Heart right ventricle (tissue), 16 donors: ENCODE measurements around the gene FERMT2. TPM values are rescaled to one million over a fixed set of nuclear protein-coding genes. Genes with fewer than 3 reads are reported as not detected.

Experiments
- ATAC-seq, 8 donors: fragments of 200-7000 bp; cut with Tn5 transposase; one replicate each; pipeline ENCODE4 v1.9.1; 2020; ENCODE audit warnings: mild to moderate bottlenecking in 8 of 8, moderate library complexity in 8 of 8, moderate number of reproducible peaks in 1 of 8
- DNase-seq, 2 donors: peaks; one replicate each; pipeline ENCODE4 v3.0.0-alpha.2; 2020
- H3K27ac ChIP-seq, 10 donors: fragments of 200-600 bp; sonication (generic) in 2 of 10; one replicate each; pipeline versions ENCODE4 v1.5.0 to v1.8.0; 2020 to 2022; ENCODE audit warnings: mild to moderate bottlenecking in 3 of 10
- H3K27me3 ChIP-seq, 7 donors: fragments of 200-600 bp; one replicate each; pipeline ENCODE4 v1.8.0; 2021 to 2022; ENCODE audit warnings: mild to moderate bottlenecking in 2 of 7
- H3K36me3 ChIP-seq, 9 donors: fragments of 200-600 bp; sonication (generic) in 1 of 9; one replicate each; pipeline versions ENCODE4 v1.5.0 to v1.8.0; 2020 to 2022; ENCODE audit warnings: mild to moderate bottlenecking in 2 of 9
- H3K4me1 ChIP-seq, 9 donors: fragments of 200-600 bp; sonication (generic) in 1 of 9; one replicate each; pipeline versions ENCODE4 v1.5.0 to v1.8.0; 2020 to 2022; ENCODE audit warnings: mild to moderate bottlenecking in 4 of 9
- H3K4me3 ChIP-seq, 10 donors: fragments of 200-600 bp; sonication (generic) in 2 of 10; one replicate each; pipeline versions ENCODE4 v1.5.0 to v1.8.0; 2020 to 2022; ENCODE audit warnings: mild to moderate bottlenecking in 7 of 10, moderate library complexity in 2 of 10
- H3K9me3 ChIP-seq, 11 donors: fragments of 200-600 bp in 10 of 11; sonication (generic) in 2 of 11; one replicate each; pipeline versions ENCODE4 v1.5.0 to v1.8.0; 2013 to 2022; ENCODE audit warnings: mild to moderate bottlenecking in 2 of 11, control low read depth in 1 of 11, moderate library complexity in 1 of 11
- WGBS, 2 donors: extraction: QIAGEN DNeasy Blood & Tissue Kit; methylation state at CpG; one replicate each; pipeline ENCODE4 v1.1.7; 2013; ENCODE audit warnings: inconsistent platforms in 1 of 2; 5-methylcytosine and 5-hydroxymethylcytosine counted together
- intact Hi-C, 10 donors: fragments of 100-400 bp; cut with DNase I; formaldehyde crosslinking; loops; one replicate each; pipeline versions ENCODE4 v1.11.1 to v1.14.2; 2022
- polyA plus RNA-seq, 2 donors: library from polyadenylated mRNA; stranded (reverse); fragments of 200-250 nt; gene quantifications; one replicate each; pipeline ENCODE4 v1.2.3, GENCODE V29; 2013
- total RNA-seq, 10 donors: library from RNA; stranded (reverse); fragmentation: NEBNext Ultra II Directional in 3 of 10; extraction: Animal tissue kit (Norgen Biotek cat#: 25700) in 3 of 10; gene quantifications; one replicate each; pipeline versions ENCODE4 v1.2.1 to v1.2.4, GENCODE V29; 2021 to 2023
- TF ChIP-seq, protein P1 (sequence below), 9 donors: fragments of 200-600 bp; sonication (generic) in 2 of 9; IDR thresholded peaks; one replicate each; pipeline versions ENCODE4 v1.5.0 to v1.8.0; 2021 to 2022; ENCODE audit warnings: antibody characterized with exemption in 9 of 9, mild to moderate bottlenecking in 5 of 9, moderate library complexity in 1 of 9
- donor health status: Arrhythmogenic right ventricular cardiomyopathy.
- donor health status: ischemic (EF 13 %, LVEDD 7.1; RV severe dilation, severe dysfunction).
- donor health status: healthy with polysubstance abuse.
- donor health status: DM: no; HTN: yes; CAD: no.
- donor health status: DM: no; HTN: no; CAD: no.
- donor health status: ischemic (EF 25% LVEDD 6.9; RV normal size, moderate dysfunction).
- donor health status: ischemic (EF 25% LVEDD 5.7; RV mildly dilated, moderate dysfunction).
- donor health status: healthy.
- donor health status: DM: yes; HTN: yes; CAD: no.
- donor health status: Ischemic cardiomyopathy.
- donor health status: ischemic (EF 35%, LVEDD 5.7; RV mildly dilated, moderate dysfunction).
- donor health status: nonischemic (EF 11% LVEDD 7.7; RV severe dilation, severe dysfunction).
- donor health status: DM: yes; HTN: yes; CAD: no.
- donor health status: PGD.
- donor health status: ischemic (EF 29% LVEDD 5.4; RV normal size, mild dysfunction).
- donor health status: nonischemic (EF 23%, LVEDD 6.1; RV moderate dilation, normal function).

FERMT2 gene
- total and polyA plus RNA-seq, 12 donors, result 45.7 to 175 (median 111) TPM

DNA sequence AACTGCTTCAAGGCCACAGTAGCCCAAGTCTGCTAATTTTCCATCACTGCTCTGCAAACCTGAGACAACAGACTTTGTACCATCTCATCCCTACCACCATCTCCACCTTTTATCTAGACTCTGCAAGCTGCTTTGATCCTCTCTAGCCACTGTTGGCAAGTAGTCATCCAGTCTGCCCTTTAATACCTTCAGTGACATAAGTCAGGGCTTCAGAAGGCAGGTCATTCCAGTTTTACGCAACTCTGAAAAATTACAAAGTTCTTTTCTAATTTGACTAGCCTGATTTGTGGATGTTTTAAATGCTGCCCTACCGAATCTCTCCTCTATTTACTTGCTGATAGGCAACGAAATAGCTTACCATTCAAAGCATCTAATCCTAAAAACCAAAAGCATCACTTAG is 2.8 kb downstream of the FERMT2 start:
- Histone ChIP-seq H3K4me1 (peaks cover 0 to 76% (median 58%) of the 10 kb centered on the region in 9 donors), H3K36me3 (peaks cover 0 to 32% (median 0%) of the 10 kb centered on the region in 9 donors), H3K27ac (peak overlapping the region in 2 of 10 donors; percentile 99 to 100), H3K27me3 (peaks cover 0 to 64% (median 0%) of the 10 kb centered on the region in 7 donors), H3K9me3 (no peaks in the 10 kb centered on the region), H3K4me3 (peak overlapping the region in 6 of 10 donors; percentile 76 to 90 (median 83))
- 34 to 44% methylated on average over 3 of the region's 3 CpGs for WGBS, 2 donors
- TF ChIP-seq, protein P1, sequence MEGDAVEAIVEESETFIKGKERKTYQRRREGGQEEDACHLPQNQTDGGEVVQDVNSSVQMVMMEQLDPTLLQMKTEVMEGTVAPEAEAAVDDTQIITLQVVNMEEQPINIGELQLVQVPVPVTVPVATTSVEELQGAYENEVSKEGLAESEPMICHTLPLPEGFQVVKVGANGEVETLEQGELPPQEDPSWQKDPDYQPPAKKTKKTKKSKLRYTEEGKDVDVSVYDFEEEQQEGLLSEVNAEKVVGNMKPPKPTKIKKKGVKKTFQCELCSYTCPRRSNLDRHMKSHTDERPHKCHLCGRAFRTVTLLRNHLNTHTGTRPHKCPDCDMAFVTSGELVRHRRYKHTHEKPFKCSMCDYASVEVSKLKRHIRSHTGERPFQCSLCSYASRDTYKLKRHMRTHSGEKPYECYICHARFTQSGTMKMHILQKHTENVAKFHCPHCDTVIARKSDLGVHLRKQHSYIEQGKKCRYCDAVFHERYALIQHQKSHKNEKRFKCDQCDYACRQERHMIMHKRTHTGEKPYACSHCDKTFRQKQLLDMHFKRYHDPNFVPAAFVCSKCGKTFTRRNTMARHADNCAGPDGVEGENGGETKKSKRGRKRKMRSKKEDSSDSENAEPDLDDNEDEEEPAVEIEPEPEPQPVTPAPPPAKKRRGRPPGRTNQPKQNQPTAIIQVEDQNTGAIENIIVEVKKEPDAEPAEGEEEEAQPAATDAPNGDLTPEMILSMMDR (IDR thresholded peaks at IDR 0.05), result no peak
- ATAC-seq (no peak), DNase-seq (no peak)
- intact Hi-C loops, result loop anchor here in 2 of 10 donors (2.0 to 5.0 kb wide), 2 partner anchors 66 to 71 kb away; no protein-coding TSS in a partner anchor

DNA sequence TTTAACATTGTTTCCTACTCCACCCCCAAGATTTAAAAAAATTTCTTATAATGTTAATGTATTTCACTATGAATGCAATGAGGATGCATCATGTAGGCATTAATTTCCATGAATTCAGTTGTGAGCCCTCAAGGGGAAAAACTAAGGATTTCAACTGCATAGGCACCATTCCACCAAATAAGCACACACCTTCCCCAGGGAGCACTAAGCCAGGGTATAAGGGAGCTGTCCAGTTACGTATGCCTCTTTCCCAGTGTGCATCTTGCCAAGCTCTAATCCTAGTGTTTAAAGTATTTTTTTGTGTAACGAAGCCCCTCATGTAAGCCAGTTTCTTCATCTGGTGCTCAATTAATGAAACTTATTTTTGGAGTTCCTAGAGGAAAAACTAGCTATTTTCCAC is 6.6 kb downstream of the FERMT2 start:
- no peak overlapping the region for H3K4me3 ChIP-seq
- ATAC-seq (no peak), DNase-seq (no peak)
- no peaks in the 10 kb centered on the region for H3K9me3 ChIP-seq
- H3K36me3 ChIP-seq, result peaks cover 0 to 41% (median 0%) of the 10 kb centered on the region in 9 donors
- H3K27me3 ChIP-seq, result peaks cover 0 to 28% (median 0%) of the 10 kb centered on the region in 7 donors
- peaks cover 0 to 93% (median 65%) of the 10 kb centered on the region in 9 donors for H3K4me1 ChIP-seq
- no peak overlapping the region for H3K27ac ChIP-seq
- intact Hi-C loops, result no loop called here
- 41 to 60% methylated on average over 2 of the region's 2 CpGs for WGBS, 2 donors
- TF ChIP-seq, protein P1 (IDR thresholded peaks at IDR 0.05), result no peak

DNA sequence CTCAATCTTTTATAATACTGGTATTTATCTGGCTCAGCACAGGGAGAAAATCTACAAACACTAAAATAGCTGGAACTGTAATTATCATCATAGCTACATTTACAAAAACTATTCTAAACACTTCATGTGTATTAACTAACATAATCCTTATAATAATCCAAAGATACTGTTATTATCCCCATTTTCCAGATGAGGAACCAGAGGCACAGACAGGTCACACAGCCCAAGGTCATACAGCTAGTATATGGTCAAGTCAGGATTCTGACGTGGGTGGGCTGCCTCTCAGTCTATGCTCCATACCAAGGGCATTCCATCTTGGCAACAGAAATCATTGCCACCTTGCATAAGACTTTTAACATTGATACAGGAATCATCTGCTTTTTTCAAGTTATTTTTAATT is 11.4 kb downstream of the FERMT2 start:
- no peak for ATAC-seq
- H3K9me3 ChIP-seq, result no peaks in the 10 kb centered on the region
- peaks cover 0 to 13% (median 0%) of the 10 kb centered on the region in 9 donors for H3K36me3 ChIP-seq
- no peaks in the 10 kb centered on the region for H3K27me3 ChIP-seq
- intact Hi-C loops, result no loop called here
- TF ChIP-seq, protein P1 (IDR thresholded peaks at IDR 0.05), result no peak
- no peak overlapping the region for H3K4me3 ChIP-seq
- H3K27ac ChIP-seq, result peak overlapping the region in 1 of 10 donors; percentile 13
- DNase-seq, result no peak
- 76 to 86% methylated on average over 1 of the region's 1 CpG for WGBS, 2 donors
- H3K4me1 ChIP-seq, result peaks cover 4 to 98% (median 69%) of the 10 kb centered on the region in 9 donors

DNA sequence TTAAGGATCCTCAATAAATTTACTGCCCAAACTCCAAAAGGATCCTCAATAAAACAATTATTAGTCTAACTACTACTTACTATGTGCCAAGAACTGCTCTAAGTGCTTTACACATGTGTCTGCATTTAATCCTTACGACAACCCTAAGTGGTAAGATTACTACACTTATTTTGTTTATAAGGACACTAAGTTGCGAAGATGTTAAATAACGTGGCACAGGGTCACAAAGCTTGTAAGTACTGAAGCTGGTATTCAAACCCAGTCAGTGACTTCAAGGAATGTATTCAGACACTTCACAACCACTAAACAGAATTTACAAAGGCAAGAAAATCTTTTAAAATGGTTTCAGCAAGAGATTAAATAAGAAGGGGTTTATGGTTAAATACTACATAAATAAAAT is 13.0 kb downstream of the FERMT2 start:
- no peaks in the 10 kb centered on the region for H3K9me3 ChIP-seq
- no peak overlapping the region for H3K27ac ChIP-seq
- DNase-seq (no peak), ATAC-seq (no peak)
- peaks cover 0 to 7% (median 0%) of the 10 kb centered on the region in 9 donors for H3K36me3 ChIP-seq
- peaks cover 4 to 96% (median 71%) of the 10 kb centered on the region in 9 donors for H3K4me1 ChIP-seq
- intact Hi-C loops, result no loop called here
- TF ChIP-seq, protein P1 (IDR thresholded peaks at IDR 0.05), result no peak
- no peak overlapping the region for H3K4me3 ChIP-seq
- no peaks in the 10 kb centered on the region for H3K27me3 ChIP-seq
- WGBS, 2 donors, result 45 to 61% methylated on average over 3 of the region's 3 CpGs
